HG03571 (cell line): ENCODE data around the gene REXO1.

ENCODE experiments used
- ATAC-seq: cut with Tn5 transposase; IDR thresholded peaks from one replicate; pipeline ENCODE4 v1.9.1; 2021; ENCODE audit not compliant: unreplicated experiment

Gene REXO1

DNA sequence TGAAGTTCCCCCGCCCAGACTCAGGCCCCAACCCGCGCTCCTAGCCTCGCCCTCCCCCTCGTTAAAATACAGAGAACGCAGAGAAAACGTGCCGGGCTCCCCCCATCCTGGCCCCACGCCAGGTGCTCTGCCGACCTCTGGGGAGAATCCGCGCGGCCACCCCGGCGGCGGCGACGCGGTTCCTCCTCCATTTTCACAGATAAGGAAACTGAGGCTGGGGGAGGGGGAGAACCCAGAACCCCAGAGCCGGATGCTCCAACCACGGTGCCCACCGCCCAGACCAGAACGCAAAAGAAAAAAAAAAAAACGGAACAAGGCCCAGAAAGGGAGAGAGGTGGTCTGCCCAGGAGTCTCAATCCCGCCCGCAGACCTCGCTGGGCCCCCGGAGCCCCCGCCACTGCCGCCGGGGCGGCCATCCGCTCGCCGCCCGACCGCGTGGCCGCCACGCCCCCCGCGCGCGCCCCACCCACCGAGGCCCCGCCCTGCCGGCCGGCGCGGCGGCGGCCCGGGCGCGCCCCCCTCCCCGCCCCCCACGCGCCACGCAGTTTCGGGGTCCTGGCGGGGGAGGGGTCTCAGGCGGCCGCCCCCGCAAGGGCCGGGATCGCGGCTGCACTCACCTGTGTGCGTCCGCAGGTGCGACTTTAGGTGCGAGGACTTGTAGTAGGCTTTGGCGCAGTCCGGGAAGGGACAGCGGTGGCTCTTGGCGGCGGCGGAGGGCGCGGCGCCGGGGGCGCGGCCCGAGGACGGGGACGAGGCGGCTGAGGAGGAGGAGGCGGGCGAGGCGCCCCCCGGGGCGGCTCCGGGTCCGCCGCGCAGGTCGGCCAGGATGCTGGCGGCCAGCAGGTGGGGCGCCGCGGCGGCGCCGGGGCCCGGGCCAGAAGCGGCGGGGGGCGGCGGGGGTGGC is 14.4 kb upstream of the REXO1 start:
- peak; percentile 10 for ATAC-seq

DNA sequence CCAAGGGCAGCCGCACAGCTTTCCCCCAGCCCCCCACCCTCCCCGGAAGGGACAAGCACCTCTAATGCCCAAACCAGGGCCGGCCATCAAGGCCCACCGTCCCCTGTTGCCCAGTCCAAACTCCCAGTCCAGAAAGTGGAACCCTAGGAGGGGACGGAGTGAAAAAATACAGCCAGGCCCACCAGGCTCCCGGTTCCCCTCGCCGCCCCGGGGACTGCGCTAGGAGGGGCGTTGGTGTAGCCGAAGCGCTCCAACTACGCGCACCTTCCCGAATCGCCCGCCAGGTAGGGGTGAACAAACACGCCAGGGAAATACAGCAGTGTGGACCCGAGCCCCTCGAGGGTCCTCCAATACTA is 13.8 kb upstream of the REXO1 start:
- no peak for ATAC-seq

DNA sequence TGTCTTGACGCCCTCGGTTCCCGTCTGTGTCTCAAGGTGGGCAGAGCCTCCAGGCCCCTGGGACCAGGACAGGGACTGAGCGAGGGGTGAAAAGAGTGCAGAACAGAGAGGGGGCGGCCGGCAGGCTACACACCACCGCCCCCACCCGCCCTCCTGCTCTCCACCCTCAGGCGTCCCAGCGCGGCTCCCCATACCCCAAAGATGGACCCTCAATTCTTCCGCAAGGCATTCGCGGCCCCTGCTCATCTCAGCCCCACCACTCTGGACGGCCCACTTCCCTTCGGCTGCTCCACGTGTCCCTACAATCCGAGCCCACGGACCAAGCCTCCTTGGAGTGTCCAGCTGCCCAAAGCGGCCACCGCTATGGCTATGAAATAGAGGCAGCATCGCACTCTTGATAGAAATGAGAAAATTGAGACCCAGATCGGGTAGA is 13.3 kb upstream of the REXO1 start:
- no peak for ATAC-seq

DNA sequence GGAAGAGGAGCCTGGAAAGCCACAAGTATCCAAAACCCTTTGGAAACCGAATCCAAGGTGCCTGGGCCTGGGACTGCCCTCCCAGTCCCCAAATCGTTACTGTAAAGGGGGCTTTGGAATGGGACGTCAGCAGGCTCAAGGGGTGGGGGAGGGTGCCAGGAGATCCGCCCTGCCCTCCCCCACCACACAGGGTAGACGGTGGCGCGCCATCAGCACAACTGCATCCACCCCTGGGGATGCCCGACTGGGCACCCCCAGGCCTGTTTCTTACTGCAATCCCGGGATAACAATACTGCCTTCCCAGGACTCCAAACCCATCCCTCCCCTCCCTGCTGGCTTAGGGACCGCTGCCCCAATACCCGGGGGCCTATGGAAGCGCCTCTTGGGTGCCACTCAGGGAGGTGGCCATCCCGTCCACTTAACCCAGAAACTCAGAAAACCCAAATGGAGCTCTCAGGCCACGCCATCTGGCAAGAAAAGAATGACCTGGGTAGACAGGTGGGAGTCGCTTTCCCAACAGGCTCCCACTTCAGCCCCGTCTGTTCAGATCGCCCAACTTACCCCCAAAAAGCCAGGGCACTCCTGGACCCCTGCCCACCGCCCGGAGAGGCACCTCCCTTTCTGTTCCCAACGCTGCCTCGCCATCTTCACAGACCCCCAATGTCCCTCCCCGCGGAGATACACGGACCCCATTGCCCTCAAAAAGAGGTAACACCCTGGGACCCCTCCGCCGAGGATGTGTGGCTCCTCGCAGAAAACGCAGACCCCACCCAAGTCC is 12.7 kb upstream of the REXO1 start:
- no peak for ATAC-seq

DNA sequence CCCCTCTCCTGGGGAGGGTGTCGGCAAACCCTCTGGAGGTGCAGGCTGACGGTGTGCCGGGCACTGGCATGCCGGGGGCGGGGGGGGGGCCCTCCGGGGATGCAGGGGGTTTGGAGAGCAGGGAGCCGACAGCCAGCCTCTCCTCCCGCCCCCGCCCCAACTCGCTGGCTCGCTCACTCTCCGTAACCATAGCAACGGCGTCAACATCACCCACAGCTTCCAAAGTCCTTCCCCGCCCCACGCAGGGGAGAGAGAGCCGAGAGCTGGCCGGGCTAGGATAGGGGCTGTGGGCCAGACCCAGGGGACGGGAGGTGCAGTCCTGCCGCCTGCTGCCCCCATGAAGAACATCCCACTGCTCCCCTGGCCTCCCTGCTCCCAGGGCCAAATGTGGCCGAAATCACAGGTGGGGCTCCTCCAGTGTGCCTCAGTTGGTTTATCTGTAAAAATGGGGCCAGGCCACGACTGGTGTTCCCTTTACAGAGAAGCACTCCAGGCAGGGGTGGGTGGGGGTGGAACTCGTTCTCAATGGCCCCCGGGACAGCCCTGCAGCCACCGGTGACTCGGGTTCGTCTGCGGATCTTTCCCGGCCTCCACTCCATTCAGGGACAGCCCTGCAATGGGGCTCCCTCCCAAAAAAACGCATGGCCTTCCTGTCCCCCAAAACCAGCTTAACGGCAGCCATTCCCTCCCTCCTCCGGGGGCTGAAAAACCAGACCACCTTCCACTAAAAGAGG is 11.9 kb upstream of the REXO1 start:
- ATAC-seq, result no peak

DNA sequence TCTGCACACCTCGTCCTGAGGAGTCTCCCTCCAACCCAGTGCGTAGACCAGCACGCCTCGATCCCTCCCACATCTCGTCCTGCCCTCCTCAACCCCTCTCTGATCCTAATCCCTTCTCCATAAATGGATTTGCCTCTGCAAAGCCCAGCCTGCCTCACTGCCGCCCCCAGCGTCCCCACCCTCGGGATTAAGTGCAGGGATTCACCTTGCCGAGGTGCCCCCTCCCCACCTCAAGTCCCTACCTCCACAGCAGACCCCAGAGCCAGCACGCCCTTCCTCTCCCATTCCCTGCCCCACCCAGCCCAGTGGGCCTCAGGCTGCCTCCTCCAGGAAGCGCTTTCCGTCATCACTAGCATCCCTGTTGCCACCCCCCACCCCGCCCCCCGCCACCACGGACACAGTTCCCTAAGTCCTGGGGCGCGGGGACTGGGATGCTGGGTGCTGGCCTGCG is 11.1 kb upstream of the REXO1 start:
- ATAC-seq, result no peak

DNA sequence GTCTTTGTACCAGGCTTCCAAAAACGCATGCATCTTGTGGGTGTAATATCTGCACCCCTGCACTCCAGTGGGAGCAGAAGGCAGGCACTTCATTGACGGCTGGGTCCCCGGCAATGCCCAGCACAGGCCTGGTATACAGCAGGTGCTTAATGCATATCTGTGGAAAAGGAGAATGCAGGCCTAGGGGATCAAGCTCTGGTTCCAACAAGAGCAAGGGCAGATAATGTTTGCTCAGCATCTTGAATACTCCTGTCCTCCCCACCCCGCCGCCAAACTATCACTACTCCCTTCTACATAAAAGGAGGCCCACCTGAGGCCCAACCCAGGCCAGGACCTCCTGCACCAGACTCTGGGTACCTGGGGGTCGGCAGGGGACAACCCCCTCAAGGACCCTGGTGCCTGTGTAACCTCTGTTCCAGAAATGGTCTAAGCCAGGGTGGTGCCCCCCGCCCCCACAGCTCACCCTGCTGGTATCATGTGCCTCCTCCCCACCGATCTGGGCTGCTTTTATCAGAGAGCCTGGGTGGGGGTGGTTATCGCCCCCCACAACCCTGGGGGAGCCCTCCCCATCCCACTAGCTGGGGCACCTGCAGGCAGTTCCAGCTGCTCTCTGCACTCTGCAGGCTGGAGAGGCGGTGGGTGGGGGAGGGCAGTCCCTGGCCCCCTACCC is 10.3 kb upstream of the REXO1 start:
- ATAC-seq, result no peak

DNA sequence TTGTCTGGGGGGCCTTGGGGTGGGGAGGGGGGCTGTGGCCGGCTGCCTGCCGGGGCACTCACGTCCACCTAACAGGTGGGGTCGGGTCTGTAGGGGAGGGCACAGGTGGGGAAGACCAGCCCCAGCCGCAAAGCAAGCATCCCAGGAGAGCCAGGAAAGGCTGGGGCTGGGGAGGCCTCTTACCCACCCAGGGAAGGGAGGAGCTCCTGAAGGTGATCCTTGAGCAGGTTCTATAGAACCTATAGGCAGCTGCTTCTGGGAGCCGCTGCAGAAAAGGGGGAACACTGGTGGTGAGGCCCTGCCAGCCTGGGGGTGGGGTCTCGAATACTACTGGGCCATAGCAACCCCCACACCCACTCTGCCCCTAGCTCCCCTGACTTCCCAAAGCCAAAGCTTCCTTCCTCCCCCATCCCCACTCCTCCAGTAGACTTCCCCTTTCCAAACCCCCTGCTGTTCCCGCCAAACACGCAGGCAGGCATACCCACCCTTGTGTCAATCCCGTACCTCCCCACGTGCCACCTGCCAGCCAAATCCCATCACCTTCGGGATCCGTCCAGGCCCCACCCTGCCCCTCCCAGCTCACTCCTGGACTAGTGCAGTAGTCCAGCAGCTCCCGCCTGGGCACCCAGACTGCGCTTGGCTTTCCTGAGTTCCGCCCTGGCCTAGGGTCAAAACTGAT is 9.5 kb upstream of the REXO1 start:
- no peak for ATAC-seq

DNA sequence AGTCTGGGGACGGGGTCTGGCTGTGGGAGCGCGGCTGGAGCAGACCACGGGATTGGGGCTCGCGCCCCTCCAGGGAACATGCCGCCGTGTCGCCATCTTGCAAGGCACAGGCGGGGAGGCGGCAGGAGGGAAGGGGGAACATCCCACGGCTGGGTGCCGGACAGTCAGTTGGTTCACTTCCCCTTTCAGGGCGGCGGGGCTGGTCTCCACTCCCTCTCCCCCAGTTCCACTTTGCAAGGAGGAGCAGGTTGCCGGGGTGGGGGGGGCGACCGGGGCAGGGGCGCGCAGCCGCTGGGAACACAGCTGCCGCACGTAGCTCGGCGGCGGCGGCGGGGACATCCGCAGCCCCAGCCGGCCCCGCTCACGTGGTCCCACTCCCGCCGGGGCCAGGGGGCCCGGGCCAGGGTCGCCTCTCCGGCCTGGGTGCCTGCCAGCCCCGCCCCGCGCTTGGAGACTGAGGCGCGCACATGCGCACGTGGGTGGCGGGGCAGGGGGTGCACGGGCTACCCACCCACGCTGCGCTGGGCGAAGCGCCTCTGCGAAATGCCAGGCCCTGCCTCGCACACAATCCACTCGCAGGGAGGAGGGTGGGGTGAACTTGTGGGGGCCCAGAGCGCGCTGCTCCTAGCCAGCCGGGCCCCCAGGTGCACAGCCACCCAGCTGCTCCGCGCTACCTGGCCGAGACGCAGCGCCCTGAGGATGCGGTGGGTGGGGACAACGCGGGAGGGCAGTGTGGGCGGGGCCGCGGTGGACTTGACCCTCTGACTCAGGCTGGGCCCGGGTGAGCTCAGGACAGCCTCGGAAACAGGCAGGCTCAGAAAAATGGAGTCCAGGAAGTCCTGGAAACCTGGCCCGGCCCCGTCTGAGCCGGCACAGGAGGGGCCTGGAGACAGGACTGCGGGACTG is 8.7 kb upstream of the REXO1 start:
- ATAC-seq, result no peak

DNA sequence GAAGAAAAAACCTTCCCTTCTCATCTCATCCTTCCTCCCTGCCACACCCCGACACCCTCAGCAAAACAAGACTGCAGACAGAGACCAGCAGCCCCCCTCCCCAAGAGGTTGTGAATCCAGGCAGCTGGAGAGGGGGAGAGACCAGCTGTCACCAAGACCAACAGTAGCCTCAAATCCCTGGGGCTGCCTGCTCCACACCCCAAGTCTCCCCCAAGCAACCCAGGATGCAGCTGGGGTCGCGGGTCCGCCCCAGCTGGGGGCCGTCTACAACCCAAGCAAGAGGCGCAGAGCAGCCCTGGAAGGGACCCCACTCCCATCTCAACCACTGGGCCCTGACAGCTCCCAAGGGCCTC is 8.0 kb upstream of the REXO1 start:
- no peak for ATAC-seq

DNA sequence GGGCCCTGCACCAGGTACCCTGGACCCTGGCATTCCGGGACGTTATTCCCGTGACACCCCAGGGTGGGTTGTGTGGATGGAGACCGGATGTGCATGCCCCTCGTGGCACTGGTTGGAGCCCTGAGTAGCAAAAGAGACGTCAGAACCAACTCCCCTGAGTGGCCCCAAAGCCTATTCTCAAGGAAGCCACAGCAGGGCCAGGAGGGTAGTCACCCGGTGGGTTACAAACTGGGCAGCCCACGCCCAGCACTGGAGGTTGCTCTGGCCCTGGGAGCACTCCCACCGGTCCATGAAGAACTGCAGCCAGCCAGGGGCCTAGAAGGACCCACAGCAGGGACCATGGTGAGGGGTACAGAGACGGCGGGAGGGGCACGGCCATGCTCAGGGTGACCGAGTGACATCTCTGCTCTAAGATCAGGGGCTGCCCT is 7.6 kb upstream of the REXO1 start:
- no peak for ATAC-seq

DNA sequence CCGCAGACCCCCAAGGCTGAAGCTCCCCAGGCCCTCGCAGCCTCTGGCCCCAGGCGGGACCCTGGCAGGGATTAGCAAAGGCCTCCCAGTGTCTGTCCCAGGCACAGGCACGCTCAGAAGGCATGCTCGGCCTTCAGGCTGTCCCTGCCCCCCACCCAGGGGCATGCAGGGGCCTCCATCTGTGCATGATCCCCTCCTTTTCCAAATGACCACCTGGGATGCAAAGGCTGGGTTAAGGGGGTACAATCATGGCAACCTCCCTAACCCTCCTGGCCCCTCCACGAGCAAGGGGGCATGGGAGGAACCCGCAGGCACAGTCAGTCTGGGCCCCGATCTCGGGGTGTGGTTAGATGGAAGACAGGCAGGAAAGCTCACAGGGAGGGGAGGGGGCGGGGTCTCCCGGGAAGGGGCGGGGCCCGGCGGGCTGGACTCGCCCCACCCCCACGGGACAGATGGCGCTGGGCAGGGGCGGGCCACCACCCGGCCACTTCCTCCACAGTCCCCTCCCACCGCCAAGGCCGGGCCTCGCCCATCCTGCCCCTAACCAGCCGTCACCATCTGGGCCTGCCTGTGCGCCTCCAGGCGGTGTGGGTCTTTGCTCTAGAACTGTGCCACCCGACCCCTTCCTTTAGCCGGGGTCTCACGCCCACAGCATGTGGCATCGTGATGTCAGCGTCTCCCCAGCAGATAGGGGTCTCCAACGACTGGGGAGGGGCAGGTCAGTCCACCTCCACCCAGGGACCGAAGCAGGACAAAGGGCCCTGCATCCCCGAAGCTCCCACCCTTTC is 7.0 kb upstream of the REXO1 start:
- peak; percentile 38 for ATAC-seq

DNA sequence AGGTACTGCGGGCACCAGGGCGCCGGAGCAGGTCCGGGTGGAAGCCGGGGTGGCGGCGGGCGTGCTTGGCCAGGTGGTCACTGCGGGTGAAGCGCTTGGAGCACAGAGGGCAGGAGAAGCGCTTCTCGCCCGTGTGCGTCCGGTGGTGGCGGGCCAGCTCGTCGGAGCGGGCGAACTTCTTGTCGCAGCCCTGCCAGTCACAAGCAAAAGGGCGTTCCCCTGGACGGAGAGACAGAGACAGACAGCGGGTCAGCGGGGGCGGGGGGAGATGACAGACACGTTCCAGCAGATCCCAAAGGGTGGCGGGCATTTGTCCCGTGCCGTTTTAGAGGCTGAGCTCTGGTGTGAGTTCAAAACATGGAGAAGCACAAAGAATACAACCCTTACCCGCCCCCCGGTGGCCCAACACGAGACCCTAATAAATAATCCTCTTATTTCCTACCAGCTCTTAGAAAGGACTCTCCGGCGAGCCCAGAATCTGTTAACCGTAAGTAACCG is 6.3 kb upstream of the REXO1 start:
- ATAC-seq, result no peak

DNA sequence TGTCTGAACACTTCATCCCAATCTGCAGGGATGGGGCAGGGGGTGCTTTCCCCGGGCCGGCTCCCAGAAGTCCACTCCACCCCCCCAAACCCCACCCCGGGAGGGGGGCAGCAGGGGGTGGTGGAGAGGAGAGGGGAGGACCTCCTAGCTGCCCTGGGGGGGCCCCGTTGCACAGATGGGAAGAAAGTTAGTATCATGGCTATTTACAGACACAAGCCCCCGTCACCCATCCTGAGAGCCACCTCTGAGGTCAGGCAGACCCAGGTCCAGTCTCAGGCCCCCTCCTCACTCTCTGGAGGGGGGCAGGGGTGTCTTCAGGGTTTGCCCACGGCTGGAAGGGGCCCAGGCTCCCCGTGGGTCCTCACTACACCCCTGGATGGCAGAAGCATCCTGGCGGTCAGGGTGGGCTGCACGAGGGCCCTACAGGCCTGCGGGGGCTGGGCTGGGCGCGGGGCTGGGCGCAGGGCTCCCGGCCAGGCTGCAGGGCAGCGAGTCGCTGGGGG is 5.8 kb upstream of the REXO1 start:
- ATAC-seq, result no peak

DNA sequence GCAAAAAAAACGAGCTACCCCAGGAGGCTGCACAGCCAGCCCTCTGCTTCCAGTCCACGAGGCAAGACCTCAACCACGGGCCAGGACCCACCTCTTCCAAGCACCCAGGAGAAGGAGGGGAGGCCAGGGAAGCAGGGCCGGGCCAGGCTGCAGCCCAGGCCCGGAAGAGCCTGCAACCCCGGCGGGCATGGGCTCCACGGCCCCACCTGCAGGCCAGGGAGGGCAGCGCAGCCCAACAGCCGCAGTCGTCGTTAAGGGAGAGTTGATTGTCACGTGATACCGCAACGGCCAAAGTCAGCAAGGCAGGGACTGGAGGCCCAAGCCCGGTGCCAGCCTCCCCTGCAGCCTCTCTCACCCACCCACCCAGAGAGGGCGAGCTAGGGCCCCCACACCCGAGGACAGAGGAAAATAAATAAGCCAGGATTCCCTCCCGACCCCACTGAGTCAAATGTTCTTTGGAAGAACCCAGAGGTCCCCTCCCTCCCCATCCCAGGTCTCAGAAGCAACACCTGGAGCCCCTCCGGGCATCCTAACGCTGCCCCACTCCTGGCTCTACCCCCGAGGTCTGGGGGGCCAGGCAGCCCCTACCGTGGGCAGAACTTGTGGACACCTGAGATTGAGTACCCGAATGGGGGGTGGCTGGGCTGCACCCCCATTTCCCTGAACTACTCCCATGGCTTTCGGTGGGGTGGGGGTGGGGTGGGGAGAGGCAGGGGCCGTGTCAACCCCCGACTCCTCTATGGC is 5.2 kb upstream of the REXO1 start:
- no peak for ATAC-seq

DNA sequence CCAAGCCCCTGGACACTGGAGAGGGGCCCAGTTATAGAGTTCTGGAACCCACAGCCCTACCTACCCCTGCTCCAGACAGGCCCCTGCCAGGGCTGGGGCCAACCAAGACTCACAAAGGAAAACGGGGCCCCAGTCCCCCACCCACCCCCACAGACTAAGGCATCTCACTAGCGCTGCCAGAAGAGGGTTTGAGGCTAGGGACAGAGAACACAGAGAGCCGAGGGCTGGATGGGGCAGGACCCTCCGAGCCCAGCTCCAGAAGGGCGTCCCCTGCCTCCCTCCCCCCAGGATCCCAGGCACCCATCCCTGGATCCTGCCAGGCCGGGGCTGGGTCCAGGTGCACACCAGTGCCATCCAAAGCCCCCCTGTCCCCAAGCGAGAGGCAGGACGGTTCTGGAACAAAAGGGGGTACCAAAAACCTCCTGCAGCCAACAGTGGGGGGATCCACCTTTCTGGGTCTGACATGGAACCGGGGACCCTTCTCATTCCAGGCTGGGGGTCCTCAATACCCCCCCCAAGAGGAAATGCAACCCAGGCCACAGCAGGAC is 4.4 kb upstream of the REXO1 start:
- no peak for ATAC-seq
